H1 (cell line): Measurements from ENCODE around the gene FRK. TPM values are rescaled to one million over a fixed set of nuclear protein-coding genes. Genes with fewer than 3 reads are reported as not detected.

ENCODE experiments used
- CTCF ChIA-PET: fragments of 300-600 bp; sonication (Branson Sonifier 250); formaldehyde crosslinking; loops from one replicate; lab custom pipeline; 2021; ENCODE audit not compliant: partially characterized antibody; lab: Charles Lee
- POLR2A ChIA-PET: fragments of 300-600 bp; sonication (Branson Sonifier 250); formaldehyde crosslinking; loops from one replicate; lab custom pipeline; 2021; ENCODE audit warnings: inconsistent platforms; ENCODE audit not compliant: partially characterized antibody; lab: Charles Lee
- DNase-seq, 2 experiments: peaks; one replicate each; pipeline versions ENCODE4 v3.0.0 to v3.0.0-alpha.2; 2010 to 2022; ENCODE audit warnings: low spot score in 2 of 2, low read depth in 1 of 2, mixed read lengths in 1 of 2
- FAIRE-seq: peaks from 2 replicates; lab custom pipeline; 2011; peaks lifted over from hg19 to GRCh38; lab: Jason Lieb, UNC
- H2AFZ ChIP-seq: 2 replicates; pipeline ENCODE4 v1.8.1; 2012; ENCODE audit warnings: low read length, inconsistent platforms
- H2AK5ac ChIP-seq: 2 replicates; pipeline ENCODE4 v1.6.1; 2013; ENCODE audit warnings: low read depth, low read length
- H2BK120ac ChIP-seq: replicated peaks from 2 replicates; pipeline ENCODE3; 2013; ENCODE audit warnings: low read depth, low read length, inconsistent platforms
- H2BK12ac ChIP-seq: 2 replicates; pipeline ENCODE4 v1.6.1; 2013; ENCODE audit warnings: low read depth, low read length
- H2BK15ac ChIP-seq: 2 replicates; pipeline ENCODE4 v1.6.1; 2013; ENCODE audit warnings: low read length
- H2BK20ac ChIP-seq: 2 replicates; pipeline ENCODE4 v1.6.1; 2013; ENCODE audit warnings: low read length
- H2BK5ac ChIP-seq: 2 replicates; pipeline ENCODE4 v1.6.1; 2013; ENCODE audit warnings: low read depth, low read length
- H3K14ac ChIP-seq: 2 replicates; pipeline ENCODE4 v1.6.1; 2013; ENCODE audit warnings: inconsistent platforms; ENCODE audit not compliant: insufficient read length
- H3K18ac ChIP-seq: 2 replicates; pipeline ENCODE4 v1.6.1; 2013; ENCODE audit warnings: low read length; ENCODE audit errors: extremely low read depth
- H3K23ac ChIP-seq: 2 replicates; pipeline ENCODE4 v1.6.1; 2013; ENCODE audit warnings: inconsistent platforms; ENCODE audit not compliant: insufficient read length
- H3K23me2 ChIP-seq: 2 replicates; pipeline ENCODE4 v1.6.1; 2013; ENCODE audit warnings: low read depth, low read length
- H3K27ac ChIP-seq: 2 replicates; pipeline ENCODE4 v1.6.1; 2011; ENCODE audit warnings: low read depth, low read length, inconsistent platforms
- H3K27me3 ChIP-seq, 4 experiments: replicated peaks in 1 of 4; 1 replicate in 1 of 4; 2 replicates in 3 of 4; pipeline versions ENCODE4 v1.6.1 to v1.8.1; 2011 to 2013; ENCODE audit warnings: low read length in 3 of 4, mild to moderate bottlenecking in 3 of 4, inconsistent platforms in 2 of 4, mixed read lengths in 2 of 4, moderate library complexity in 1 of 4; ENCODE audit not compliant: control insufficient read depth in 3 of 4, insufficient read depth in 3 of 4; ENCODE audit errors: extremely low read depth in 1 of 4
- H3K36me3 ChIP-seq, 4 experiments: 2 replicates each; pipeline versions ENCODE4 v1.6.1 to v1.8.1; 2011 to 2013; ENCODE audit warnings: mild to moderate bottlenecking in 4 of 4, low read length in 3 of 4, moderate library complexity in 2 of 4, control low read depth in 1 of 4, inconsistent platforms in 1 of 4; ENCODE audit not compliant: insufficient read depth in 4 of 4, control insufficient read depth in 2 of 4
- H3K4ac ChIP-seq: replicated peaks from 2 replicates; pipeline ENCODE3; 2013; ENCODE audit warnings: low read length, low read depth, mixed read lengths, inconsistent platforms; ENCODE audit not compliant: insufficient read length
- H3K4me1 ChIP-seq, 4 experiments: replicated peaks in 1 of 4; 1 replicate in 1 of 4; 2 replicates in 3 of 4; pipeline versions ENCODE4 v1.6.1 to v1.8.1; 2011 to 2013; ENCODE audit warnings: low read length in 3 of 4, inconsistent platforms in 2 of 4, mixed read lengths in 1 of 4; ENCODE audit not compliant: insufficient read depth in 4 of 4, control insufficient read depth in 3 of 4
- H3K4me2 ChIP-seq, 2 experiments: 2 replicates each; pipeline versions ENCODE4 v1.6.1 to v1.8.1; 2011 to 2013; ENCODE audit warnings: low read depth in 2 of 2, low read length in 2 of 2, control low read depth in 1 of 2, inconsistent platforms in 1 of 2, mild to moderate bottlenecking in 1 of 2; ENCODE audit not compliant: insufficient read depth in 1 of 2
- H3K4me3 ChIP-seq, 4 experiments: fragments of 200-600, 300-600 bp in 1 of 4; sonication (generic), shearing (Covaris generic), sonication (Bioruptor Twin) in 1 of 4; 2 replicates each; pipeline versions ENCODE4 v1.5.1 to v1.8.1; 2011 to 2016; ENCODE audit warnings: low read length in 4 of 4, low read depth in 3 of 4, control low read depth in 2 of 4, inconsistent platforms in 2 of 4, mild to moderate bottlenecking in 2 of 4, mixed read lengths in 1 of 4, moderate library complexity in 1 of 4; ENCODE audit not compliant: insufficient read depth in 2 of 4; ENCODE audit errors: extremely low read depth in 1 of 4
- H3K56ac ChIP-seq: replicated peaks from 2 replicates; pipeline ENCODE3; 2013; ENCODE audit warnings: low read depth, mild to moderate bottlenecking, mixed read lengths, low read length, inconsistent platforms; ENCODE audit not compliant: insufficient read length
- H3K79me1 ChIP-seq: 2 replicates; pipeline ENCODE4 v1.6.1; 2013; ENCODE audit warnings: low read depth, low read length, control low read depth
- H3K79me2 ChIP-seq, 2 experiments: 2 replicates each; pipeline versions ENCODE4 v1.6.1 to v1.8.1; 2012 to 2013; ENCODE audit warnings: low read length in 2 of 2, mild to moderate bottlenecking in 2 of 2, inconsistent platforms in 1 of 2; ENCODE audit not compliant: insufficient read depth in 2 of 2, control insufficient read depth in 1 of 2
- H3K9ac ChIP-seq, 4 experiments: replicated peaks in 1 of 4; 1 replicate in 1 of 4; 2 replicates in 3 of 4; pipeline versions ENCODE4 v1.6.1 to v1.8.1; 2011 to 2013; ENCODE audit warnings: low read depth in 3 of 4, low read length in 3 of 4, control low read depth in 2 of 4, mild to moderate bottlenecking in 2 of 4, moderate library complexity in 2 of 4, inconsistent platforms in 1 of 4; ENCODE audit errors: extremely low read depth in 1 of 4
- H3K9me3 ChIP-seq, 2 experiments: 2 replicates each; pipeline versions ENCODE4 v1.6.1 to v1.8.1; 2012 to 2013; ENCODE audit warnings: mild to moderate bottlenecking in 2 of 2, moderate library complexity in 2 of 2, control low read depth in 1 of 2, inconsistent platforms in 1 of 2, low read depth in 1 of 2, low read length in 1 of 2, mixed read lengths in 1 of 2; ENCODE audit not compliant: insufficient read depth in 2 of 2
- H4K20me1 ChIP-seq, 2 experiments: replicated peaks in 1 of 2; 2 replicates each; pipeline versions ENCODE3 to v1.8.1; 2011 to 2013; ENCODE audit warnings: inconsistent platforms in 2 of 2, low read length in 2 of 2, mild to moderate bottlenecking in 1 of 2; ENCODE audit not compliant: insufficient read depth in 2 of 2, control insufficient read depth in 1 of 2
- H4K5ac ChIP-seq: 2 replicates; pipeline ENCODE4 v1.6.1; 2013; ENCODE audit warnings: low read length, low read depth, mixed read lengths, inconsistent platforms; ENCODE audit not compliant: insufficient read length
- H4K8ac ChIP-seq: 2 replicates; pipeline ENCODE4 v1.8.0; 2013; ENCODE audit warnings: mild to moderate bottlenecking, moderate library complexity, low read length, inconsistent platforms; ENCODE audit not compliant: insufficient read depth; ENCODE audit errors: extremely low read depth
- H4K91ac ChIP-seq: replicated peaks from 2 replicates; pipeline ENCODE3; 2013; ENCODE audit warnings: low read length, mixed read lengths, inconsistent platforms; ENCODE audit not compliant: insufficient read length
- BRCA1 ChIP-seq: IDR thresholded peaks from 2 replicates; pipeline ENCODE4 v1.6.1; 2012; ENCODE audit warnings: low read depth, low read length, improper control_type of control experiment
- CBX8 ChIP-seq: fragments of 300-800, 300-1000 bp; sonication (generic); IDR thresholded peaks from 2 replicates; pipeline ENCODE4 v1.7.1; 2016; ENCODE audit warnings: low read depth, low read length, borderline replicate concordance
- EZH2 ChIP-seq: fragments of 200-600 bp; sonication (generic); IDR thresholded peaks from 2 replicates; pipeline ENCODE4 v1.7.1; 2012; ENCODE audit warnings: low read depth, mild to moderate bottlenecking, moderate library complexity, low read length, inconsistent platforms; ENCODE audit not compliant: severe bottlenecking
- JUN ChIP-seq: IDR thresholded peaks from 2 replicates; pipeline ENCODE4 v1.6.1; 2011; ENCODE audit warnings: low read depth, mild to moderate bottlenecking, improper control_type of control experiment, low read length
- KDM1A ChIP-seq: fragments of 200-600, 300-600 bp; sonication (generic); IDR thresholded peaks from 2 replicates; pipeline ENCODE4 v1.7.1; 2016; ENCODE audit warnings: mild to moderate bottlenecking, low read length, borderline replicate concordance
- RXRA ChIP-seq: IDR thresholded peaks from 2 replicates; pipeline ENCODE4 v1.6.1; 2011; ENCODE audit warnings: low read depth, mild to moderate bottlenecking, low read length, moderate library complexity; ENCODE audit not compliant: insufficient read depth
- SAP30 ChIP-seq: fragments of 300-600 bp; sonication (generic); IDR thresholded peaks from 2 replicates; pipeline ENCODE4 v1.7.1; 2012; ENCODE audit warnings: low read length, moderate library complexity, mild to moderate bottlenecking, inconsistent platforms; ENCODE audit not compliant: insufficient read depth, insufficient replicate concordance
- SIX5 ChIP-seq: IDR thresholded peaks from 2 replicates; pipeline ENCODE4 v1.6.1; 2011; ENCODE audit warnings: mild to moderate bottlenecking, low read depth, low read length
- TCF12 ChIP-seq: IDR thresholded peaks from 2 replicates; pipeline ENCODE4 v1.6.1; 2011; ENCODE audit warnings: low read depth, mild to moderate bottlenecking, low read length
- YY1 ChIP-seq: IDR thresholded peaks from 2 replicates; pipeline ENCODE4 v1.6.1; 2011; ENCODE audit warnings: low read depth, mild to moderate bottlenecking, low read length
- WGBS, 2 experiments: shearing (Covaris generic) in 1 of 2; methylation state at CpG; one replicate each; pipeline versions ENCODE4 v1.1.6 to v1.1.7; 2013 to 2015; ENCODE audit warnings: low lambda C conversion rate in 2 of 2, mixed read lengths in 2 of 2, inconsistent platforms in 1 of 2, low coverage in 1 of 2, missing lambda C conversion rate in 1 of 2; ENCODE audit not compliant: insufficient replicate concordance in 2 of 2, insufficient coverage in 1 of 2, insufficient read length in 1 of 2; ENCODE audit errors: extremely low coverage in 1 of 2, missing lambda C conversion rate in 1 of 2; 5-methylcytosine and 5-hydroxymethylcytosine counted together
- polyA plus RNA-seq, 7 experiments: library from polyadenylated mRNA; depleted of rRNA in 3 of 7; stranded (reverse) in 5 of 7; unstranded in 2 of 7; fragments of >200 nt in 5 of 7; fragments of 200-250 nt in 2 of 7; gene quantifications; 1 replicate in 5 of 7; 2 replicates in 1 of 7; 4 replicates in 1 of 7; pipeline versions ENCODE4 v1.2.1 to v1.2.3, GENCODE V29; 2011 to 2013; ENCODE audit warnings: missing spikeins in 2 of 7, mixed read lengths in 2 of 7
- total RNA-seq: library from RNA; stranded (reverse); fragmentation: NEBNext Ultra II Directional; extraction: Animal tissue kit (Norgen Biotek cat#: 25700); gene quantifications from 2 replicates; pipeline ENCODE4 v1.2.1, GENCODE V29; 2021

The FRK gene
- total and polyA plus RNA-seq, 2 of the 8 experiments (the other 6 are each of a cell fraction or from before 2014, with no cell fraction given): 0.11 to 0.24 TPM

GRCh38 chr6:116070616-116071389, 10.1 kb upstream of the FRK start:
- Histone ChIP-seq H3K56ac (no peak overlapping the region), H3K4me3 (no peak overlapping the region), H4K91ac (no peak overlapping the region), H3K4ac (no peak overlapping the region), H3K79me2 (no peaks in the 10 kb centered on the region), H3K9me3 (no peaks in the 10 kb centered on the region), H3K27ac (no peak overlapping the region), H3K18ac (no peak overlapping the region), H3K4me1 (no peaks in the 10 kb centered on the region), H2BK120ac (no peak overlapping the region), H2BK15ac (no peak overlapping the region), H2BK12ac (no peak overlapping the region), H3K9ac (no peak overlapping the region), H2AK5ac (no peak overlapping the region), H2BK20ac (no peak overlapping the region), H2BK5ac (no peak overlapping the region), H3K23ac (no peak overlapping the region), H3K23me2 (no peaks in the 10 kb centered on the region), H4K5ac (no peak overlapping the region), H3K36me3 (no peaks in the 10 kb centered on the region), H3K27me3 (peaks cover 0 to 1% (median 0%) of the 10 kb centered on the region in 4 experiments; a peak in 1 of 7 replicates), H2AFZ (no peak overlapping the region), H3K14ac (no peak overlapping the region), H4K20me1 (no peaks in the 10 kb centered on the region), H3K4me2 (no peak overlapping the region), H4K8ac (no peak overlapping the region), H3K79me1 (no peaks in the 10 kb centered on the region)
- ChIA-PET CTCF (interaction anchor here (0.6 to 0.7 kb wide), 2 partner anchors 41 to 122 kb away, joined by 4 read pairs; no protein-coding TSS in a partner anchor), POLR2A (no interaction called here)
- 87% methylated on average over 2 of the region's 2 CpGs; no CpG with 5 or more reads in 1 of the 2 experiments for WGBS, 2 experiments
- TF ChIP-seq SIX5: no peak
- TF ChIP-seq RXRA: no peak
- TF ChIP-seq TCF12: no peak
- no peak for TF ChIP-seq YY1
- TF ChIP-seq BRCA1: no peak
- no peak for TF ChIP-seq KDM1A
- no peak for TF ChIP-seq SAP30
- no peak for TF ChIP-seq CBX8
- no peak for TF ChIP-seq JUN
- TF ChIP-seq EZH2: no peak
- no peak for FAIRE-seq
- DNase-seq: no peak
